Activated CD8-positive, alpha-beta memory T cell treated with anti-CD3 and anti-CD28 coated beads, Interleukin-2, amount 50 U/mL, for 24 hours (primary cell): ENCODE results near the gene WFIKKN2.

Experiments used
- DNase-seq: peaks from one replicate; pipeline ENCODE4 v3.0.0-alpha.2; 2020; ENCODE audit errors: extremely low read depth

WFIKKN2 gene

DNA sequence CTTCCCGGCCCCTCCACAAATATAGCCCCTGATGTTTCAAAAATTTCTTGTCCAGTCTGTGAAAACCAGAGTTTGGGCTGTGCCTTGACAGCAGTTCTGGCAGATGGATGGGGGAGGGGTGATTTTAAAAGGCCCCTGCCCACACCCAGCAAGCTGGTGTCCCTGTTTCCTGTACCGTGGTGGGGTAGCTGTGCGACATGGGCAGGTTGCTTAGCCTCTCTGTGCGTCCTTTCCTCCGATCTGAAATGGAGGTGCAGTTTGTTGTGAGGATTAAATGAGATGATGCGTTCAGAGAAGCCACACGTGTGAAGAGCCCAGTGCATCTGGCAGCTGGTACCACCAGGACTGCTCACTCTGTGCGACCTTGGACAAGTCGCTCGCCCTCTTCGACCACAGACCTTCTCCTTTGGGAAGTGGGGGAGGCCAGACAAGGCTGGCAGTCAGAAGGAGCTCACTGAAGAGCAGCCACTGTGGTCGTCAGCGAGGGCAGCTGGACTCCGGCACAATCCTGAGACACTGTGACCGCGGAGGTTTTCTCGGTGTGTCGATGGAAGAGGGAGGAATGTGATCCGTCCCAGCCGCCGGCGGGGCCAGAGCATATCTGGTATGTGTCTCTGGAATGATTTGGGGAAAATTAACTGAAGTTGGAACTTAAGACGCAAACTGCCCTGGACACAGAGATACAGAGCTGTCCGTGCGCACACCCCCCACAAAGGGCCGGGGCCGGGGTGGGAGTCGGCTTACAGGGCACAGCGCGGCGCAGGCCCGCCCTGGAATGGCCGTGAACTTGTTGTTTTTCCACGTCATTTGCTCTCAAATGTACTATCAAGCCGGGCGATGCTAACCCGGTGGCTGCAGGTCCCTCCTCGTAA, 721 bp upstream of the WFIKKN2 start:
- DNase-seq = no peak

DNA sequence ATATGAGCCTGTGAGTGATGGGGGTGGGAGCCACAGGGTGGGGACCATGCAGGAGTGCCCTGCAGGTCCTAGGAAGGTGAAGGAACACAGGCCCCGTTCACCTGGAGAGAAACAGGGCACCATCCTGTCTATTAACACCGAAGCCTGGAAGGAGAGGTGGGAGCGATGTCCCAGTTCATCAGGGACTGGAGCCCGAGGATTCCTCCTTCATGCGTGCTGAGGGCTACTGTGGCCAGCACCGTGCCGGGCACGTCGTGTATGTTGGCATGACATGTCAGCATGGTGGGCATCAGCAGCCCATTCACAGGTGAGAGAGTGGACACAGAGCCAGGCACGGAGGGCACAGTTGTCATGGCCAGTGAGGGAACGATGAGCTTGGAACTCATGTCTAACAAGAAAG, 1.4 kb downstream of the WFIKKN2 start:
- DNase-seq = no peak

DNA sequence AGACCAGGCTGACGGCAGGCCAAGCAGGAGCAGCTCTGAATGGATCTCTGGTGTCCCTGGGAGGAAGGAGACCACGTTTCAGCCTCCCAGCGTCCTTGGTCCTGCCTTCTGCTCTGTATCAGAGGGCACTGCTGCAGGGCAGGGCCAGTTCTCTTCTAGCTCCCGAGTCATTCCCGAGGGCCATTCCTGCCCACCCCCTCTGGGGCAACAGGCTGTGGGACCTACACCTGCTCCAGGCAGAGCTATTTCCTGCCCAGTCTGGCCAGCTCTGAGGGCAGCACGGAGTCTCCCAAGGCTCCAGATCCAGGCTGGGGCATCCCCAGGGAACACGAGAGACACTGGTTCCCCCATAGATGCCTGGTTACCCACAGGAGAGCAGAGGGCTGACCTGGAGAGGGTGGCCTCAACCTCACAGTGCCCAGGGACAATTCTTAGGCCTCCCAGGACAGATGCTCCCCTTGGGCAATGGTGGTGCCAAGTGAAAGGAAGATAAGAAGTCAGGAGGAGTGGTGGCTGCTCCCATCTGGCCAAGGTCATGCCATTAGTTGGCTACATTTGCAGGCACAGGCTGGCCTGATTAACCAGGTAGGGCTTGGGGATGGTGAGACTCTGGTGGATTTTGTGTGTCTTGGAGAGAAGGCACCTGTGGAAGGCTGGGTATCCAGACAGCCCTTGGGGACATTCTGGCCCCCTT, 2.0 kb downstream of the WFIKKN2 start:
- DNase-seq = no peak

DNA sequence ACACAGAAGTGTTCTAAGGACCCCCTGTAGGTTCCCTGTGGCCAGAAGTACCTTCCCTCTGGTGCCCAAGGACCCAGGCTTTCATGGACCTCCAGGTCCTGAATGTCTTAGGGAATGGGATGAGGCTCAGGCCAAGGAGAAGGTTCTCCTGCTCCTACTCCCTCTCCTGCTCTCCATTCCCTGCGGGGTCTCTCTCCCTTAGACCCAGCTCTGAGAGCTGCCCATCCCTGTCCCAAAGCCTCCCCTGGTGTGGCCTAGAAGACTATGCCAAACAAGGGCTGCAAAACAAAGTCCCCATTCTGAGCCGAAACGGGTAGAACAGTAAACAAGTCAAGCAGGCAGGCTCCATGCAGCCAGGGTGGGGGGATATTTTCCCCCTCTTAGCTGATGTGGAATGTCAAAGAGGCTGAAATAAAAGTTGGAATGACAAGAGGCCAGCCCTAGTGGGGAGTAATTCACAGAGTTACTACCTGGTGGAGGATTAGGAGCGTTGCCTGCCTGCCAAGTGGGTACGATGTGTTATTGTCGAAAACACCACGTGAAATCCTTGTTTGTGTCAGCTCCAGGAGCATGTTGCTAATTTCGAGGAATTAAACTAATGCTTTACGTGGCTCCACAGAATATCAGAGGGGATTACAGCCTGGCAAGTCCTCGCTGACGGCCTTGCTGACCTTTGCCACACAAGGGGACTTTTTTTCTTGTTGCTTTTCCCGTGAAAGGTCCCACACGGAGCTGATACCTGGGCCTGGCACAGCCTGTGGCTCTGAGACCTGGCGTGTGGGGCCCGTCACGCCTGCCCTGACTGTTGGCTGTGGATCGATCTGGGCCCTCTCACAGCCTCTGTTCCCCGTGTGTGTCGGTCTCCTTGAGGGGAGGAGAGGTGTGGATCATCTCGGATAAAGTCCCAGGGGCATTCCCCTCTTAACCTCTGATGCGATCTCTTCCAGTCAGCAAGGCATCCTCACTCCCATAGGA, 2.9 kb downstream of the WFIKKN2 start:
- DNase-seq = no peak

DNA sequence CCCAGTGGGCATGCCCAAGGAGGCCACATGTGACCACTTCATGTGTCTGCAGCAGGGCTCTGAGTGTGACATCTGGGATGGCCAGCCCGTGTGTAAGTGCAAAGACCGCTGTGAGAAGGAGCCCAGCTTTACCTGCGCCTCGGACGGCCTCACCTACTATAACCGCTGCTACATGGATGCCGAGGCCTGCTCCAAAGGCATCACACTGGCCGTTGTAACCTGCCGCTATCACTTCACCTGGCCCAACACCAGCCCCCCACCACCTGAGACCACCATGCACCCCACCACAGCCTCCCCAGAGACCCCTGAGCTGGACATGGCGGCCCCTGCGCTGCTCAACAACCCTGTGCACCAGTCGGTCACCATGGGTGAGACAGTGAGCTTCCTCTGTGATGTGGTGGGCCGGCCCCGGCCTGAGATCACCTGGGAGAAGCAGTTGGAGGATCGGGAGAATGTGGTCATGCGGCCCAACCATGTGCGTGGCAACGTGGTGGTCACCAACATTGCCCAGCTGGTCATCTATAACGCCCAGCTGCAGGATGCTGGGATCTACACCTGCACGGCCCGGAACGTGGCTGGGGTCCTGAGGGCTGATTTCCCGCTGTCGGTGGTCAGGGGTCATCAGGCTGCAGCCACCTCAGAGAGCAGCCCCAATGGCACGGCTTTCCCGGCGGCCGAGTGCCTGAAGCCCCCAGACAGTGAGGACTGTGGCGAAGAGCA, 4.4 kb downstream of the WFIKKN2 start:
- DNase-seq = no peak

DNA sequence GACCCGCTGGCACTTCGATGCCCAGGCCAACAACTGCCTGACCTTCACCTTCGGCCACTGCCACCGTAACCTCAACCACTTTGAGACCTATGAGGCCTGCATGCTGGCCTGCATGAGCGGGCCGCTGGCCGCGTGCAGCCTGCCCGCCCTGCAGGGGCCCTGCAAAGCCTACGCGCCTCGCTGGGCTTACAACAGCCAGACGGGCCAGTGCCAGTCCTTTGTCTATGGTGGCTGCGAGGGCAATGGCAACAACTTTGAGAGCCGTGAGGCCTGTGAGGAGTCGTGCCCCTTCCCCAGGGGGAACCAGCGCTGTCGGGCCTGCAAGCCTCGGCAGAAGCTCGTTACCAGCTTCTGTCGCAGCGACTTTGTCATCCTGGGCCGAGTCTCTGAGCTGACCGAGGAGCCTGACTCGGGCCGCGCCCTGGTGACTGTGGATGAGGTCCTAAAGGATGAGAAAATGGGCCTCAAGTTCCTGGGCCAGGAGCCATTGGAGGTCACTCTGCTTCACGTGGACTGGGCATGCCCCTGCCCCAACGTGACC, 5.0 kb downstream of the WFIKKN2 start:
- DNase-seq = no peak

DNA sequence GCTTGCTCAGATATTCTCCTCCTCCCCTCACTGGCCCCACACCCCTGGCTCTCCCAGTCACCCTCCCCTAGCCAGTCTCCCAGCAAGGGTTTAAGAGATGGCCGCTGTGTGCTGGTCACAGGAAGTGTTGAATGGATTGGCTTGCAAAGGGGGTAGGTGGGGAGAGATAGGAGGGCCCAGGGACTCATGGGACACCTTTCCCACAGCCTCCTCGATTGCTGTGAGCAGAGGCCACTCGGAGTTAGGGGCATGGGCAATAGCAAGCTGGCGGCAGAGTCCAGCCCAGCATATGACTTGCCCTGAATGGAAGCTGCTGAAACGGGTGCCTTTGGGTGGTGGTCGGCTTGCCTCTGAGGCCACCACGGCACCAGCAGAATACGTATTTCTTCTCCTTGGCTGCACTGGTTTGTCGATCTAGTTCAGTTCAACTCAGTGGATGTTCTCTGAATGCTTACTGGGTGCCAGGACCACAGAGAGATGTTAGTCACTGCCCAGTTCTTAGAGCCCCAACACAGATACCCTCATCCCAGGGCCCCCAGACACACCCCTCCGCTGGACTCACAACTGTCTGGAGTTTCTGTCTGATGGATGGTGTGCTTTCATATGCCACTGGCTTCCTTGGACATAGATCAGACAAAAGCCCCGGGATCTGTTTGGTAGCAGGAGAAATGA, 6.0 kb downstream of the WFIKKN2 start:
- no peak for DNase-seq

DNA sequence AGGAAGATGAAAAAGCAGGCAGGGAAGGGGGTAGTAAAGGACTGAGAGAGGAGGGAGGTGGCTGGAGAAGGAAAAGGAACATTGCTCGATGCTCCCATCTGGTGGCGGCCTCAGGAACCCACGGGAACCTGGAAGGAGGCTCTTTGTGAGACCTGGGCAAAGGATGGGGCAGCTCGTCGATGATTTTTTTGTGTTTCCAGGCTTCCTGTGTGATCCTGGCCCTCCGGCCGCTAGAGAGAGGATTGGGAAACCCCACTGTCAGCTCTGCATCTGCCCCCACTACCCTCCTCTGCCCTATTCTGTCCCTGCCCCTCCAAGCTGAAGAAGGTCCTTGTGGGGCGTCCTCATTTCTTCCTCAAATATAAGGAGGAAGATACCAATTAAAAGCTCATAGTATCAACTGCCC, 6.6 kb downstream of the WFIKKN2 start:
- DNase-seq = no peak

DNA sequence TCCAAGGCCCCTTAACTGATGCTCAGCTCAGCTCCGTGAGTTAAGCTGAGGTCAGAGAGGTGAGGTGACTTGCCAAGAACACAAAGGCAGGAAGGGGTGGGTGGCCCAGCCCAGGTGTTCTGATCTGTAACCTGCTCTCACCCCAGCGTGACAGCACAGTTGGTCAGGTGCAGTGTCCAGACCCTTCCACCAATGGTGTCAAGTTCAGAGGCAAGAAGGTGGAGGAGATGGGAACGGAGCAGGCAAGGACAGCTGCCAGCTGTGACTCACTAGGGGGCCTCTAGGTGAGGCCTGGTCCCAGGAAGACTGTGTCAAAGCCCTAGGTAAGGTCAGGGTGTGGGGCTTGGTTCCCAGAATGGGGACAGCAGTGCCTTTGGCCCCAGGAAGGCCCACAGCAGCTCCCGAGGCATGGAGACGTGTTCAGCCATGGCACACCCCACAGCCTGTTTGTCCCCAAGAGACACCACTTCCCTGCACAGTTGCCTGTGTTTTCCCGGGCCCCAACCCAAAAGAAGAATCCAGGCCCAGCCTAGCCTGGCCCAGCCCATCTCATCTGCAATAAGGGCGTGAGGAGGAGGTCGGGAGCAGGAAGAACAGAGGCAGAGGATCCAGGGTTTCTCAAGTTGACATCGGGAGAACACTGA, 7.2 kb downstream of the WFIKKN2 start:
- no peak for DNase-seq

DNA sequence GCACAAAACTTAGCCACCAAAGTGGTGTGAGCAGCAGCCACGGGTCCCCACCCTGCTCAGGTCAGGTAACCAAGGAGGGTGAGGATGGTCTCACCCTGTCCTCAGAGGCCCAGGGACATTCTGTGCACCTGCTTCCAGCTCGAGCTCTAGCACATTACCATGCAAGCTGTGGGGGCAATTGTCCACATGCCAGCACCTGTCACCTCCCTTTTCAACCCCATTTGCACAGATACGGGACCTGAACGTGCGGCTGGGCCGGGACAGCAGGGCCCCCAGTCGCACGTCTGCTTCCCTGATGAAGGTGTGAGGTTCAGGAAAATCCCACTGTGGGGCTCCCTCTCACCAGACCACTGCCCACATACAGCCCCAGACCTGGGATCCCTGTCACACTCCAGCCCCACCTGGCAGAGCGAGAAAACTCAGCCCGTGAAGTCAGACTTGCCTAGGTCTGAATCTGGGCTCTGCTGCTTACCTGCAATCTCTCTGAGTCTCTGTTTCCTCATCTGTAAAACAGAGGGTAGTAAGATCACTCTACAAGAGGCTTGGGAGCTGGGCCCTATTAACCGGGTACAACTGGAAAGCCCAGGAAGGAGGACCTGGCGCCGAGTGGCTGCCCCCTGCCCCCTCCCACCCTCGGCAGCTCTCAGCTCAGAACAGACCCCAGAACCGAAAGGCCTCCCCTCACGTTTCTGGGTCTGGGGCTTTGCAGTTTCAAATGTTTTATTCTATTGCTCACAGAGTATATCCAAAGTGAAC, 7.9 kb downstream of the WFIKKN2 start:
- DNase-seq = no peak

DNA sequence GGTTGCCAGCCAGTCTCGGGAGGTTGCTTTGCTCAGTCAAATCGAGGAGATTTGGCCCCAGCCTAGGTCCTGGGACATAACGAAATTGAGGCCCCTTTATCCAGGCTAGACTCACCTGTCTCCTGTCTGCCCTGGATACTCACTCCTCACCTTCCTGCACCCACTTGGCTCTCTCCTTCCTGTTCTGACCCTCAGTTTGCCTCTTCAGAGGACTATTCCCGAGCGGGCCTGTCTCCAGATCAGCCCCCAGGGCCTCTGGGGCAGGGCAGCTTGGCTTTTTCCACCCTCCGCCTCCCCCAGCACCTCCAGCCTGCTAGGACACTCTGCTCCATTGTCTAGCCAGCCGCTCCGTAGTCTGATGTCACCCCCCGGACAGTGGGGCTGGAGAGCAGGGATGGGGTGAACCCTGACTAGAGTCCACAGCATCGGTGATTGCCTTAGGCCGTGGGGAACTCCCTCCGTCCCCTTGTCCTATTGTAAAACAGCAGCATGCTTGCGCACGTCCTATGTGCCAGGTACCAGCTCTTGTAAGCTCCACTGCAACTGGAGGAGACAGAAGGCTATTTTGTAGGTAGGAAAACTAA, 8.8 kb downstream of the WFIKKN2 start:
- no peak for DNase-seq

DNA sequence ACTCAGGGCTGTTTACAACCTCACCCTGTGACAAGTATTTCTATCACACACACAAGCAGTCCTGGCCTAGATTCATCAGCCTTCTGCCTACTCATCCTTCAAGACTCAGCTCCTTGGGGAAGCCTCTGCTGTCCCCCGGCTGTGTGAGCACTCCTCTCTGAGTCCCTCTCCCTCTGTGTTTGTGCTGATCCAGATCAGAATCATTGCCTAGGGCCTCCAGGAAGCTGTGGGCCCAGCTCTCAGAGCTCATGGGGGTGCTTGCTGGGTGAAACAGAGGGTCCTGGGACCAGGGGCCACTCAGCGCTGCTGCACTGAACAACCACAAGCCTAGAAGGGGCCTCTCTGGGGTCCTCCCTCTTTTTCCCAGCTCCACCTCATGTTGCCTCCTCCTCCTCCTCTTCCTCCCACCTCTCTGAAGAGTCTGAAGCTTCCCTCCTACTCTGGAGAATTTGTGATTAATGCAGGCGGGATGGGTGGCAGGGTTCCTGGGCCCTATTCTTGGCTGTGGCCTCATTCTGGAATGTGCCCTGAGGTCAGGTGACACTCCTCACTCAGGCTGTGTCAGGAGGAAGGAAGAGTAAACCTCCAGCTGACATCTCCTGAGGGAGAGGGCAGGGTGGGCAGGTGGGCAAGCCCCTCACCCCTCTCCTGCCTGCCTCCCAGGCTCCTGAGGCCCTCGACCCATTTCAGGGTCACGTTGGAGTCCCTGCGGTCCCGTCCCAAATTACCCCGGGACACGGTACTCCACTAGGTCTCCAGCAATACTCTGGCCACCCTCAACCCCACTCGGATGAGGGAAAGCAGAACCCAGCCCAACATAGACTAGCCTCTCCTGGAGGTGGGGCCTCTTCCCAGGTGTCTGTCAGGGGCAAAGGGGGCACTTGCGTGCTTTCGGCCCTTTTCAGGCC, 10.1 kb downstream of the WFIKKN2 start:
- DNase-seq = no peak

DNA sequence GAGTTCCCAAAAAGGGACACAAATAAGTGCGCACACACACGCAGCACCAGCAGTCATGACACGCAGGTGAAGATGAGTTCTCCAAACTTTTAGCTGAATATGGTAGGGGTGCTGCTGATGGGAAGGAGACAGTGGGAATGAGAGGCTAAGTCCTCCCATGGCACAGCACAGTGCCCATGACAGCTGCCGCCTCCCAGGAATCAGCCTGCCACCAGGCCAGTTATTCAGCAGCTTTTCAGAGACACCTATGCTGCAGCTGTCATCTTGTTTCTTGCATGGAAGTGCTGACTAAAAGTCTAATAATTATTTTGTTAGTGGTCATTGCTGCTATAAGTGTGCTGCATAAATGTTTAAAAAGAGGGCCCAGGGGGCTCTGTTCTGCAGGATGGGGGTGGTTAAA, 12.2 kb downstream of the WFIKKN2 start:
- no peak for DNase-seq

DNA sequence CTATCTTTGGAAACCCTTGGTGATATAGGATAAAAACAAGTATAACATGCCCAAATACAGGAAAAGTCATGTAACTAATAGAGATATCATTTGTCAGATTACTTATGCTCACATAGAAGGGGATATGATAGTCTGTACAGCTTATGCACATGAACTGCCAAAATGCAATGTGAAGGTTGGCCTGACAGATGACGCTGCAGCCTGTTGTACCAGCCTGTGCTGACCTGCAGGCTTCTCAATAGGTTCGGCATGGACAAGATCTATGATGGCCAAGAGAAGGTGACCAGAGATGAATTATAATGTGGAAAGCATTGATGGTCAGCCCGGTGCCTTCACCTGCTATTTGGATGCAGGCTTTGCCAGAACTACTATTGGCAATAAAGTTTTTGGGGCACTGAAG, 12.7 kb downstream of the WFIKKN2 start:
- DNase-seq = no peak

DNA sequence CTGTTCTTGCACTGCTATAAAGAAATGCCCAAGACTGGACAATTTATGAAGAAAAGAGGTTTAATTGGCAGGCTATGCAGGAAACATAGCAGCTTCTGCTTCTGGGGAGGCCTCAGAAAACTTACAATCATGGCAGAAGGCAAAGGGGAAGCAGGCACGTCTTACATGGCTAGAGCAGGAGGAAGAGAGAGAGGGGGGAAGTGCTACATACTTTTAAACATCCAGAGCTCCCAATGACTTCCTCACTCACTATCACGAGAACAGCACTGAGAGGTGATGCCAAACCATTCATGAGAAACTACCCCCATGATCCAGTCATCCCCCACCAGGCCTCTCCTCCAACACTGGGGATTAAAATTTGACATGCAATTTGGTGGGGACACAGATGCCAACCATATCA, 13.3 kb downstream of the WFIKKN2 start:
- no peak for DNase-seq

DNA sequence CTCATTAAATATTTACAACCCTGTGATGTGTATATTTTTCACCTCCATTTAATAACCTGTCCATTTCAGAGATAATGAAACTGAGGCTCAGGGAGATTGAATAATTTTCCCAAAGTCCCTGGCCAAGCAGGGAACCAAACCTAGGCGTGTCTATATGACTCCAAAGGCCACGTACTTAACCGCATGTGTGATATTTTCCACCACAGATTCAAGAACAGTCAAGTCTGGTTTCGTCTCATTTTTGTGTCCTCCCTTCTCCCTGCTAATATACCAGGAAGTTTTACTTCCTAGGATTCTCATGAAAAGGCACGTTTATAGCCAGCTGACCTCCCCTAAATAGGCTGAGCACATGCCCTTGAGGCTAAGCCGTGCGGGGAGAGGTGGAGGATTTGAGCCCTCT, 15.3 kb downstream of the WFIKKN2 start:
- no peak for DNase-seq

DNA sequence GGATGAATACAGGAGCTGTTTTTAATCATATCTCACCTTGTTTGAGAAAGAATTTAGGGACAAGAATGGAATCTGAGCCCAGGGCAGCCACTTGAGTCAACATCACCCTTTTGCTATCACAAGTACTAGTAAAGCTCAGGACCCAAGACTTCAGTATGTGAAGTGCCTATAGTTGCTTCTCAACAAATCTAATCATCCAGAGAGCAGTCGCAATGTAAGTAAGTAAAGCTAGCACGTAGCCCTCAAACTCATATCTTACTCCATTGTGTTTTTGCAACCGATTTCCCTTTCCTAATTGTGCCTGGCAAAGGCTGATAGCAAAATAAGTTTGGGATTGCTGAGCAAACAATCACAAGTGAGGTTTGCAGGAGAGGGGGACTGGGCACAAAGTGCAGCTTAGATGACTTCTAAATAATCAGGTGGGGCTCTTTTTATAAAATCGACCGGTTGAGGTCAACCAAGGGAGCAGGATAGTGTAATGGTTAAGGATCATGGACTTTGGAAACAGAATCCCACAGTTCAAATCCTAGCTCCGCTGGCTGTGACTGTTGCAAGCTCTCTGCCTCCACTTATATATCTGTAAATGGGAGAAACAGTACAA, 17.7 kb downstream of the WFIKKN2 start:
- DNase-seq = no peak

DNA sequence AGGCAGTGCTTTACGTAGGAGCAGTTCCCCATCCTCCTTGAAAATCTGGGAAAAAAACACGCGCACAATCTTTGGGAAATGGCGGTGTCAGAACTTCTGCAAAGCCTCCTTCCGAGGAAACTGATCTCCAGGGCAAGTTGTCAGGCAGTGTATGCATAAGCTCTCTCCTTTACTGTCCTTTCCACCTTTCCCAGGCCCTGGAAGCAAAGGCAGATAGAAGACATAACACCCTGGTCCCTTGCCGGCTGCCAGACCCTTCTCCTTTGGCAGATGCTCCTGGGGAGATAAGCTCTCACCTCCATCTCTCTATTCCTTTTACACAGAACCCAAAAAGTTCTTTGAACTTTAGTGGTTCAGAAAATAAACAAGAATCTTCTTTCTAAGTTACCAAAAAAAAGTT, 18.4 kb downstream of the WFIKKN2 start:
- no peak for DNase-seq
